Nephron progenitor cell (in vitro differentiated cells): Measurements from ENCODE around the gene GYG1.
A peak's percentile ranks its signal among the peaks of the same experiment; 100 is the strongest.

Experiments
- DNase-seq: peaks from one replicate; pipeline ENCODE4 v3.0.0; 2021
- H3K27ac Mint-ChIP-seq: 2 replicates; pipeline ENCODE4 v1.8.0; 2021; ENCODE audit warnings: mild to moderate bottlenecking, moderate library complexity, mixed read lengths
- H3K27me3 Mint-ChIP-seq: 2 replicates; pipeline ENCODE4 v1.8.0; 2021; ENCODE audit warnings: mild to moderate bottlenecking, low read depth, mixed read lengths; ENCODE audit not compliant: poor library complexity
- H3K36me3 Mint-ChIP-seq: 2 replicates; pipeline ENCODE4 v1.8.0; 2021; ENCODE audit warnings: low read depth, mixed read lengths
- H3K4me1 Mint-ChIP-seq: 2 replicates; pipeline ENCODE4 v1.8.0; 2021; ENCODE audit warnings: mixed read lengths
- H3K4me3 Mint-ChIP-seq: 2 replicates; pipeline ENCODE4 v1.8.0; 2021; ENCODE audit warnings: mild to moderate bottlenecking, moderate library complexity, mixed read lengths
- H3K9me3 Mint-ChIP-seq: 2 replicates; pipeline ENCODE4 v1.8.0; 2021; ENCODE audit warnings: mild to moderate bottlenecking, moderate library complexity, mixed read lengths
- TF ChIP-seq, protein P1 (sequence below): fragments of 200-600 bp; sonication (generic); IDR thresholded peaks from 2 replicates; pipeline ENCODE4 v1.5.0; 2021; ENCODE audit warnings: antibody characterized with exemption

Gene GYG1

DNA sequence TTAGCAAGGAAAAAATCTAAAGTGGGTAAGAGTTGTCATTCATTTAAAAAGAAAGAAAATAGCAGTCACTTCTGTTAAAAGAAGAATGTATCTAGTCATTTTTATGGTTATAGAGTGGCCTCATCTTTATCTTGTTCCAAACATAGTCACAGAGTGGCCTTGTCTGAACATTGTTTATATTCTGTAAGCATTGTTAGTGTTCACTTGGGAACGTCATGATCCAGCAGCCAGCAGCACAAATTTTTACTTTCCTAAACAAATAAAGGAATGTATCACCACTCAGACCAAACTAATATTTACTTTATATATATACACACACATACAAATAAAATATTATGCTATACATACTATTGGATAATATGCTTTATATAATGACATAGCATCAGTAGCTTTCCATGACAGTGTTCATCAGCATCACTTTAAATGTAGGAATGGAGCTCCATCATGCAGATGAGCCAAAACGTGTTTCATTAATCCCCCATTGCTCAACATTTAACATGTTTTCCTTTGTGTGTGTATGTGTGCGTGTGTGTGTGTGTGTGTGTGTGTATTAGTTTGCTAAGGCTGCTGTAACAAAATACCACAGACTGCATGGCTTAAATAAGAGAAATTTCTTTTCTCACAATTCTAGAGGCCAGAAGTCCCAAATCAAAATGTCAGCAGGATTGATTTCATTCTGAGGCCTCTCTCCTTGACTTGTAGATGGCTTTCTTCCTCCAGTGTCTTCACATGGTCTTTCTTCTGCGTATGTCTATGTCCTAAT is 39.6 kb upstream of the GYG1 start:
- H3K36me3 Mint-ChIP-seq, result no peaks in the 10 kb centered on the region
- peaks cover 3% of the 10 kb centered on the region for H3K27me3 Mint-ChIP-seq
- H3K27ac Mint-ChIP-seq, result no peak overlapping the region
- TF ChIP-seq, protein P1, sequence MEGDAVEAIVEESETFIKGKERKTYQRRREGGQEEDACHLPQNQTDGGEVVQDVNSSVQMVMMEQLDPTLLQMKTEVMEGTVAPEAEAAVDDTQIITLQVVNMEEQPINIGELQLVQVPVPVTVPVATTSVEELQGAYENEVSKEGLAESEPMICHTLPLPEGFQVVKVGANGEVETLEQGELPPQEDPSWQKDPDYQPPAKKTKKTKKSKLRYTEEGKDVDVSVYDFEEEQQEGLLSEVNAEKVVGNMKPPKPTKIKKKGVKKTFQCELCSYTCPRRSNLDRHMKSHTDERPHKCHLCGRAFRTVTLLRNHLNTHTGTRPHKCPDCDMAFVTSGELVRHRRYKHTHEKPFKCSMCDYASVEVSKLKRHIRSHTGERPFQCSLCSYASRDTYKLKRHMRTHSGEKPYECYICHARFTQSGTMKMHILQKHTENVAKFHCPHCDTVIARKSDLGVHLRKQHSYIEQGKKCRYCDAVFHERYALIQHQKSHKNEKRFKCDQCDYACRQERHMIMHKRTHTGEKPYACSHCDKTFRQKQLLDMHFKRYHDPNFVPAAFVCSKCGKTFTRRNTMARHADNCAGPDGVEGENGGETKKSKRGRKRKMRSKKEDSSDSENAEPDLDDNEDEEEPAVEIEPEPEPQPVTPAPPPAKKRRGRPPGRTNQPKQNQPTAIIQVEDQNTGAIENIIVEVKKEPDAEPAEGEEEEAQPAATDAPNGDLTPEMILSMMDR, result no peak
- H3K9me3 Mint-ChIP-seq, result no peaks in the 10 kb centered on the region
- no peak for DNase-seq
- H3K4me1 Mint-ChIP-seq, result peaks cover 22% of the 10 kb centered on the region
- no peak overlapping the region for H3K4me3 Mint-ChIP-seq

GRCh38 chr3:148953094-148953493 is 38.2 kb upstream of the GYG1 start:
- Mint-ChIP-seq H3K9me3 (no peaks in the 10 kb centered on the region), H3K27me3 (peaks cover 3% of the 10 kb centered on the region), H3K27ac (no peak overlapping the region), H3K36me3 (no peaks in the 10 kb centered on the region), H3K4me1 (peaks cover 26% of the 10 kb centered on the region), H3K4me3 (no peak overlapping the region)
- no peak for DNase-seq
- TF ChIP-seq, protein P1, result no peak

DNA sequence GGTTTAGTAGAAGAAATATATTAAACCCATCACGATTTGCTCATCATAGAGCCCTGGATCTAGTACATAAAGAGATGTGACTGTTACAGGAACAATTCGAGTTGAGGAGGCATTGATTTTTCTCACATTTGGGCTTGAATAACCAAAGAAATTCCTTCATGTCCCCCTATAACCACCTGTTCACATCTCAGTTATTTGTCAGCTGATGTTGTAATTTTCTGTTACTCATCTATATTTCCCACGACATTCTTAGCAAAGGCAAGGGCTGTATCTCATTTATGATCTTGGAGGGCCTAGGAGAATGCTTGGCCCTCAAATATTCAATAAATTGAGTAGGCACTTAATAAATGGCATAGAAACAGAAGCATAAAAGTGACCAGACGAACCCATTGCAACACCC is 36.4 kb upstream of the GYG1 start:
- DNase-seq, result no peak
- peaks cover 3% of the 10 kb centered on the region for H3K27me3 Mint-ChIP-seq

GRCh38 chr3:148955544-148956346 is 35.6 kb upstream of the GYG1 start:
- H3K4me1 Mint-ChIP-seq, result peaks cover 26% of the 10 kb centered on the region

More for the DNA sequence above, 36.4 kb upstream of the GYG1 start:
- Mint-ChIP-seq H3K4me3 (no peak overlapping the region), H3K36me3 (no peaks in the 10 kb centered on the region), H3K9me3 (no peaks in the 10 kb centered on the region), H3K4me1 (peaks cover 26% of the 10 kb centered on the region), H3K27ac (no peak overlapping the region)
- TF ChIP-seq, protein P1, result no peak

GRCh38 chr3:148957586-148957985 is 33.8 kb upstream of the GYG1 start:
- Mint-ChIP-seq H3K9me3 (no peaks in the 10 kb centered on the region), H3K36me3 (no peaks in the 10 kb centered on the region), H3K27me3 (peaks cover 7% of the 10 kb centered on the region), H3K27ac (no peak overlapping the region), H3K4me3 (no peak overlapping the region), H3K4me1 (peaks cover 26% of the 10 kb centered on the region)
- DNase-seq, result no peak
- TF ChIP-seq, protein P1, result no peak

More at GRCh38 chr3:148955544-148956346, 35.6 kb upstream of the GYG1 start:
- DNase-seq, result peak; percentile 36
- Mint-ChIP-seq H3K27me3 (peaks cover 3% of the 10 kb centered on the region), H3K4me3 (no peak overlapping the region), H3K27ac (peak overlapping the region; percentile 23), H3K36me3 (no peaks in the 10 kb centered on the region), H3K9me3 (no peaks in the 10 kb centered on the region)
- TF ChIP-seq, protein P1, result peak; percentile 45
